ENCODE results near the gene PSMC5. TPM values are rescaled to one million over a fixed set of nuclear protein-coding genes. Genes with fewer than 3 reads are reported as not detected.

The PSMC5 gene
- total RNA-seq, 1 experiment from 2014 or later: 152 TPM

- POLR2A ChIA-PET: interaction anchor here (0.7 kb wide), 1 partner anchor 11 kb away, joined by 4 read pairs; no protein-coding TSS in a partner anchor
- Mint-ChIP-seq H3K27me3 (ENCODE audit: low read depth) (no peaks in the 10 kb centered on the region), H3K4me3 (no peak overlapping the region), H3K36me3 (peaks cover 23% of the 10 kb centered on the region), H3K9me3 (no peaks in the 10 kb centered on the region), H3K4me1 (peaks cover 13% of the 10 kb centered on the region), H3K27ac (no peak overlapping the region; the same call in 1 of the 2 replicates)
- DNase-seq (ENCODE audit: low spot score): no peak
- no peak for ATAC-seq
- CTCF ChIA-PET: interaction anchor here (0.5 kb wide), 1 partner anchor 867 kb away, joined by 5 read pairs; no protein-coding TSS in a partner anchor
- no peak for TF ChIP-seq ZBTB43 (CRISPR knock-in tag; IDR thresholded peaks at IDR 0.05)
Observed at GRCh38 chr17:63780507-63780906, 46.7 kb upstream of the PSMC5 start.

GRCh38 chr17:63780928-63781327, 46.3 kb upstream of the PSMC5 start:
- no peak for DNase-seq (ENCODE audit: low spot score)
- H3K36me3 Mint-ChIP-seq: peaks cover 25% of the 10 kb centered on the region
- ATAC-seq: no peak
- no peaks in the 10 kb centered on the region for H3K27me3 Mint-ChIP-seq (ENCODE audit: low read depth)
- TF ChIP-seq TEAD4 (CRISPR knock-in tag; IDR thresholded peaks at IDR 0.05): no peak
- no peak for TF ChIP-seq HMGA2 (CRISPR knock-in tag; IDR thresholded peaks at IDR 0.05)
- TF ChIP-seq SMAD3 (CRISPR knock-in tag; IDR thresholded peaks at IDR 0.05; ENCODE audit: borderline replicate concordance): no peak
- no peak for TF ChIP-seq FOXK1 (CRISPR knock-in tag; IDR thresholded peaks at IDR 0.05)
- CTCF ChIA-PET: interaction anchor here (0.5 kb wide), 1 partner anchor 867 kb away, joined by 5 read pairs; no protein-coding TSS in a partner anchor
- H3K4me3 Mint-ChIP-seq: no peak overlapping the region
- POLR2A ChIA-PET: no interaction called here
- peaks cover 11% of the 10 kb centered on the region for H3K4me1 Mint-ChIP-seq
- no peaks in the 10 kb centered on the region for H3K9me3 Mint-ChIP-seq
- H3K27ac Mint-ChIP-seq: peak overlapping the region; percentile 90

GRCh38 chr17:63783522-63783921, 43.7 kb upstream of the PSMC5 start:
- no peaks in the 10 kb centered on the region for H3K9me3 Mint-ChIP-seq
- ATAC-seq: no peak
- no peak for DNase-seq (ENCODE audit: low spot score)
- no peaks in the 10 kb centered on the region for H3K27me3 Mint-ChIP-seq (ENCODE audit: low read depth)
- TF ChIP-seq FOXP4 (CRISPR knock-in tag; IDR thresholded peaks at IDR 0.05) (no peak), CTCF (IDR thresholded peaks at IDR 0.05) (no peak), PRDM15 (CRISPR knock-in tag; IDR thresholded peaks at IDR 0.05) (no peak)
- no peak overlapping the region for H3K4me3 Mint-ChIP-seq
- ChIA-PET POLR2A (interaction anchor here (1.2 kb wide), 1 partner anchor 10 kb away, joined by 3 read pairs; the partner anchor contains the start of genes CCDC47 and DDX42), CTCF (no interaction called here)
- H3K36me3 Mint-ChIP-seq: peaks cover 25% of the 10 kb centered on the region
- H3K27ac Mint-ChIP-seq: peak overlapping the region; percentile 43
- peaks cover 6% of the 10 kb centered on the region; the same call in 1 of the 2 replicates for H3K4me1 Mint-ChIP-seq

GRCh38 chr17:63785556-63785955, 41.7 kb upstream of the PSMC5 start:
- H3K36me3 Mint-ChIP-seq: peaks cover 23% of the 10 kb centered on the region
- no peak overlapping the region for H3K4me3 Mint-ChIP-seq
- POLR2A ChIA-PET: no interaction called here
- TF ChIP-seq ZNF219 (CRISPR knock-in tag; IDR thresholded peaks at IDR 0.05; ENCODE audit: borderline replicate concordance) (no peak), HMGA2 (CRISPR knock-in tag; IDR thresholded peaks at IDR 0.05) (no peak), E2F4 (CRISPR knock-in tag; IDR thresholded peaks at IDR 0.05; ENCODE audit: borderline replicate concordance, low read depth) (no peak), PRDM15 (CRISPR knock-in tag; IDR thresholded peaks at IDR 0.05) (no peak), ZNF317 (CRISPR knock-in tag; IDR thresholded peaks at IDR 0.05; ENCODE audit: borderline replicate concordance, low read depth) (no peak), TCF7 (CRISPR knock-in tag; IDR thresholded peaks at IDR 0.05; ENCODE audit: low read depth) (no peak), TEAD4 (CRISPR knock-in tag; IDR thresholded peaks at IDR 0.05) (no peak)
- CTCF ChIA-PET: no interaction called here
- no peaks in the 10 kb centered on the region for H3K9me3 Mint-ChIP-seq
- H3K27ac Mint-ChIP-seq: no peak overlapping the region
- H3K27me3 Mint-ChIP-seq (ENCODE audit: low read depth): no peaks in the 10 kb centered on the region
- DNase-seq (ENCODE audit: low spot score) (no peak), ATAC-seq (no peak)
- H3K4me1 Mint-ChIP-seq: no peaks in the 10 kb centered on the region

All from WTC11 (cell line).